Epidermal melanocyte (primary cell): Measurements from ENCODE around the gene HES4.
"Not testable (repeated sequence)": the region's sequence is repeated elsewhere in the genome, so short reads cannot be mapped to it uniquely, and the experiment has no call there.

ENCODE experiments used
- DNase-seq: peaks from one replicate; pipeline ENCODE4 v3.0.0; 2011; ENCODE audit warnings: low spot score; ENCODE audit not compliant: insufficient read length

The HES4 gene

GRCh38 chr1:1018321-1018685 is 18.4 kb upstream of the HES4 start:
- DNase-seq: not testable (repeated sequence)

- DNase-seq: not testable (repeated sequence)
Measured at GRCh38 chr1:1017397-1018320, 17.8 kb upstream of the HES4 start.

DNA sequence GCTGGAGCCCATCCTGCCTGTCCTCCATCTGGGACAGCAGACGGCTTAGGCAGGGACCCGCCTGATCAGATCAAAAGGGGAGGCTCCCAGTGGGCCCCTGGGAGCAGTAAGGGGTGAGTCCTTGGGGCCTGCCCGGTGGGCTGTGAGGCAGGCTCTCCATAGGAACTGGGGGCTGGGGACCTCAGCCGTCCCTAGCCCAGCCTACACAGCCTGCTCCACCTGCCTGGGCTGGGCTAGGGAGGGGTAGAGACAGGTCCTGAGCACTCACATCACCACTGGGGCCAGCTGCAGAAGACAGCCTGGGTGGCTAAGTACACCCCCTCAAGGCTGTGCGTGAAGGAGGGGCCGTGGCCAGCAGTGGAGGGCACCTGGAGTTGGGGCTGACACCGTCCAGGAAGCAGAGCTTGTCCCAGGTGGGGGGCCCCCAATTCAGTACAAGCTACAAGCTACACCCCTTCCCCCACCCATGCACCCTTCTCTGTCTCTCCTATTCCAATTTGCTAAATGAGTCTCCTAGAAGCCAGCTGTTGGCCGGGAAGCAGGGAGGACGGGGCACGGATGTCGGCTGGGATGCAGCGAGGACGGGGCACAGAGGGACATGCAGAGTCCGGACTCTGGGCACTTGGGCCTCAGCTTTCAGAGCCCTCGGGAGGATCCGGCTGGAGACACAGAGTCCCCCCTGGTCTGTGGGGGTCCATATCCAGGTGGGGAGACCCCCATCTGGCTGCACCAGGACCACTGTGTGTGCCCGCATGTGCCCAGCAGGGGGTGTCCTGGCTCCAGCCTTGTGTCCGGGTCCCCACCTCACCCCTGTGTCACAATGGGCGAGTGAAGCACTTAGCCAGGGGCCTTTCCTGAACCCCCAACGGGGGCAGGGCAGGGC is 15.1 kb upstream of the HES4 start:
- no peak for DNase-seq

DNA sequence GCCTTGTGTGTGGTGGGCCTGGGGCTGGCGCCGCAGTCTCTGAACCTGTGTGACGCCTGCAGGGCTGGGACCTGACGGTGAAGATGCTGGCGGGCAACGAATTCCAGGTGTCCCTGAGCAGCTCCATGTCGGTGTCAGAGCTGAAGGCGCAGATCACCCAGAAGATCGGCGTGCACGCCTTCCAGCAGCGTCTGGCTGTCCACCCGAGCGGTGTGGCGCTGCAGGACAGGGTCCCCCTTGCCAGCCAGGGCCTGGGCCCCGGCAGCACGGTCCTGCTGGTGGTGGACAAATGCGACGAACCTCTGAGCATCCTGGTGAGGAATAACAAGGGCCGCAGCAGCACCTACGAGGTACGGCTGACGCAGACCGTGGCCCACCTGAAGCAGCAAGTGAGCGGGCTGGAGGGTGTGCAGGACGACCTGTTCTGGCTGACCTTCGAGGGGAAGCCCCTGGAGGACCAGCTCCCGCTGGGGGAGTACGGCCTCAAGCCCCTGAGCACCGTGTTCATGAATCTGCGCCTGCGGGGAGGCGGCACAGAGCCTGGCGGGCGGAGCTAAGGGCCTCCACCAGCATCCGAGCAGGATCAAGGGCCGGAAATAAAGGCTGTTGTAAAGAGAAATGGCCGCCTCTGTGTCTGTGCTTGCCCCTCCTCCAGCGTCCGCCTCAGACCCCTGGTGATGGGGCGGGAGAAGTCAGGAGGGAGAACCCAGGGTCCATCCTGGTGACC is 14.2 kb upstream of the HES4 start:
- no peak for DNase-seq

GRCh38 chr1:1013105-1013921 is 13.4 kb upstream of the HES4 start, which contains the start of gene ISG15:
TSS of gene ISG15 (plus strand) at chr1:1013497. CDS start at chr1:1013574, 77 bp downstream.
- peak; percentile 77 for DNase-seq

DNA sequence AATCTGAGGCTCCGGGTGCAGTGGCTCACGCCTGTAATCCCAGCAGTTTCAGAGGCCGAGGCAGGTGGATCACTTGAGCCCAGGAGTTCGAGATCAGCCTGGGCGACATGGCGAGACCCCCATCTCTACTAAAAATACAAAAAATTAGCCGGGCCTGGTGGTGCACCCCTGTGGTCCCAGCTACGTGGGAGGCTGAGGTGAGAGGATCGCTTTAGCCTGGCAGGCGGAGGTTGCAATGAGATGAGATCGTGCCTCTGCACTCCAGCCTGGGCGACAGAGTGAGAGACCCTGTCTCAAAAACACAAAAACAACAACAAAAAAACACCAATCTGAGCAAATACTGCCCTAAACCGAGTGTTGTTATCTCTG is 12.8 kb upstream of the HES4 start:
- DNase-seq: not testable (repeated sequence)

- DNase-seq: no peak
Measured at GRCh38 chr1:1011396-1011949, 11.6 kb upstream of the HES4 start.

DNA sequence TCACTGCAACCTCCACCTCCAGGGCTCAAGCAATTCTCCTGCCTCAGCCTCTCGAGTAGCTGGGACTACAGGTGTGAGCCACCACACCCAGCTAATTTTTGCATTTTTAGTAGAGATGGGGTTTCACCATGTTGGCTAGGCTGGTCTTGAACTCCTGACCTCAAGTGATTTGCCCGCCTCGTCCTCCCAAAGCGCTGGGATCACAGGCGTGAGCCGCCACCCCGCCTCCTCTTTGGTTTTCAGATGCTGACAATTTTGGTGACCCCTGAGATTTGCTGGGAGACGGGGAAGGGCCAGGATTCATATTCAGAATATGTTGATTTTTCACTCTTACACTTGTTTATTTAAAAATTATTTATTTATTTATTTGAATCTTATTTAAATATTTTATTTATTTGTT is 10.2 kb upstream of the HES4 start:
- not testable (repeated sequence) for DNase-seq

DNA sequence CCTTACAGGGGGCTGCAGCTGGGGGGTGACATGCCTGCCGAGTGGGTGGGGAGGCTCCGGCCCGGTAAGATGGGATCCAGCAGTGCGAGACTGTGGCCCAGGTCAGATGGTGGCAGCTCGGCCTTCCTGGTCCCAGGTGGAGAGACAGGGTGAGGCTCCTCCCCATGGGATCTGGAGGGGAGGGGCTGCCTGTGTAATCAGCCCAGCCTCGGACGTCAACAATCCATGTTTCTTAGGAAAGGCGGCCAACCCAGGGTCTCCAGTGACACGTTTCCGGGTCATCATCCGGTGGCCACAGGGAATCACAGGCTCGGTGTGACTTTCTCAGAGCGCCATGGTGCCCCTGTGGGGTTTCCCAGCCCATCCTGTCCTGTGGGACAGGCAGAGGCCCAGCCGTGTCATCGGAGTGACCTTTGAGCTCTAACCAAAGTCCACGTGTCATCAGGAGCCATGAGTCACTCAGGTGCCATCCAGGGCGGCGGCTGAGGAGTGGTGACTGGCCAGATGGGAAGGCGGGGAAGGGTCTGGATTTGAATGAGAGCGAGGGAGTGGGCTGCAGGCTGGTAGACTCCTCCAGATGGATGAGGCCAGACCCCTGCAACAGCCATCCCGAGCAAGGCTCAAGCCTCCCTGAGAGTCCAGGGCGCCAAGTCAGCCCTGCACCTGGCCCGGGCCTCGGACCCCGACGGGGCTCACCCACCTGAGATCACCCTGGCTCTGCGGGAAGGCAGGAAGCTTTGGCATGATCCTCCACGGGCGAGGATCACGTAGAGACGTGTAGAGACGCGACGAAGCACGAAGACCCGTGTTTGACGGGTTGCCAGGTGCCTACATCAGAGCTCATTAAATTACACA is 6.6 kb upstream of the HES4 start:
- no peak for DNase-seq

- no peak for DNase-seq
Measured at GRCh38 chr1:1005774-1006304, 5.9 kb upstream of the HES4 start.

- peak; percentile 67 for DNase-seq
Measured at GRCh38 chr1:1004780-1005697, 5.1 kb upstream of the HES4 start.

DNA sequence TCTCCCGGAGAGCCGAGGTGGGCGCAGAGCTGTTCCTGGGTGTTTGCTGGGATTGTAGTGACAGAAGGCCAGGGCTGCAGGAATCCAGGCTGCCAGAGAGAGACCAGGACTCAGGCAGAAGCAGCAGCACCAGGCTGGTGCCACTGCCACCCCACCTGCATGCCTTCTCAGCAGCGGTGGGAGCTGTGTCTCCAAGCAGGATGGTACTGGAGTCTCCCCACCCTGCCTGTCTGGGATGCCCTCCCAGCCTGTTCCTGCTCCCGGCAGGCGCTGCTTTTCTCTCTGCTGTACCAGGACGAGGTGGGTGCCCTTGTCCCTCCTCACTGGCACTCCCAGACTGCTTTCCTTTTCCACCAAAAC is 4.5 kb upstream of the HES4 start:
- DNase-seq: no peak

- DNase-seq: no peak
Measured at GRCh38 chr1:1003618-1004419, 3.9 kb upstream of the HES4 start.

GRCh38 chr1:1001057-1001783 is 1.3 kb upstream of the HES4 start:
- no peak for DNase-seq

DNA sequence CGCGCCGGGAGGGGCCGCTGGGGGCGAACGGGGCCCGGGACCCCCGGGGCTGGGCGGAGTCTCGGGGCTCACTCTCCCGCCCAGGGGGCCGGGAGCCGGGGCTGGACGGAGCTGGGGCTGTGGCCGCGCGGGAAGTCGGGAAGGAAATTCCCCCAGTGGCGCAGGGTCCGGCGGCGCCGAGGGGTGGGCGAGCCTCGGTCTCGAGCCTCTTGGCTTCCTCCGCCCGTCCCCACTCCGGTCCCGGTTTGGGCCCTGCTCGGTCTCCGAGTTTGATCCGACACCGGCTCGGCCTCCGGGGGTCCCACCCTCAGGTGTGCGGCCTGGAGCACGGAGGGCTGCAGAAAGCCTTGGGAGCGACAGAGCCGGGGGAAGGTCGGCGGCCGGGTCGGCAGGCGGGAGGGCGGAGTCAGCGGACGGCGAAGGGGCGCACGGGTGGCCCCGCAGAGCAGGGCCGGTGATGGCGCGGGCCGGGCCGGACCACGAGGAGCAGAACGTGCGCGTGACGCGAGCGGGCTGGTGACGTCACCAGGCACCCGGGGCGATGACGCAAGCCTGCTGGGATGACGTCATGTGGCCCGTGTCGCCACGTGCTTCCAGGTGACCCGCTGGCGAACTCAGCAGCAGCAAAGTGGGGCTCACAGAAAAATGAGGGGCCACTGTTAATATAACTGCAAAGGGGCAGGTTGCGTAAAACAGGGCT is 610 bp upstream of the HES4 start:
- DNase-seq: peak; percentile 94
